ENCODE results near the gene MYO1D.

DNA sequence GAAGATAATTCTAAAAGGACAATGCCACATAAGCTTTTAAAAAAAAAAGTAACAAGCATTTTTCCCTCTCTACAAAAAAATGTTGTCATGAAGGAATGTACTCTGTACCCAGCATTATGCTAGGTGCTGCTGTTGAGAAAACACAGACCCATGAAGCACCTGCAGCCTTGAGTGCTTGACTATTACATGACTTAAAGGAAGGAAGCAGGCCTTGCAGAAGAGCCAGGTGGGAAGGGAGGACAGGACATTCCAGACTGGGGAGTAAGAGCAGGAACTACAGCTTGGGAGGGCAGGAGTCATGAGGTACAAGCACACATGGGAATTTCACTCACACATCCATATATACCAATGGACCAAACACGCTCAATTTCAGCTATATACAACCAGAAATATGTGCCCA is 3.8 kb downstream of the MYO1D start:
- TF ChIP-seq POLR2A (IDR thresholded peaks at IDR 0.05), result no peak
- TF ChIP-seq, protein P1, sequence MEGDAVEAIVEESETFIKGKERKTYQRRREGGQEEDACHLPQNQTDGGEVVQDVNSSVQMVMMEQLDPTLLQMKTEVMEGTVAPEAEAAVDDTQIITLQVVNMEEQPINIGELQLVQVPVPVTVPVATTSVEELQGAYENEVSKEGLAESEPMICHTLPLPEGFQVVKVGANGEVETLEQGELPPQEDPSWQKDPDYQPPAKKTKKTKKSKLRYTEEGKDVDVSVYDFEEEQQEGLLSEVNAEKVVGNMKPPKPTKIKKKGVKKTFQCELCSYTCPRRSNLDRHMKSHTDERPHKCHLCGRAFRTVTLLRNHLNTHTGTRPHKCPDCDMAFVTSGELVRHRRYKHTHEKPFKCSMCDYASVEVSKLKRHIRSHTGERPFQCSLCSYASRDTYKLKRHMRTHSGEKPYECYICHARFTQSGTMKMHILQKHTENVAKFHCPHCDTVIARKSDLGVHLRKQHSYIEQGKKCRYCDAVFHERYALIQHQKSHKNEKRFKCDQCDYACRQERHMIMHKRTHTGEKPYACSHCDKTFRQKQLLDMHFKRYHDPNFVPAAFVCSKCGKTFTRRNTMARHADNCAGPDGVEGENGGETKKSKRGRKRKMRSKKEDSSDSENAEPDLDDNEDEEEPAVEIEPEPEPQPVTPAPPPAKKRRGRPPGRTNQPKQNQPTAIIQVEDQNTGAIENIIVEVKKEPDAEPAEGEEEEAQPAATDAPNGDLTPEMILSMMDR (IDR thresholded peaks at IDR 0.05), result no peak

Data from body of pancreas (tissue), 4 donors.